A673 (cell line): ENCODE results near the gene CMIP. TPM values are rescaled to one million over a fixed set of nuclear protein-coding genes. Genes with fewer than 3 reads are reported as not detected.

Experiments
- BruUV-seq: library from RNA; stranded (reverse); fragments of 400-500 nt; replicated peaks from 2 replicates; lab custom pipeline; 2021; lab: Mats Ljungman, UMichigan
- CTCF ChIA-PET: fragments of 300-600 bp; sonication (Branson Sonifier 250); formaldehyde crosslinking; loops from one replicate; lab custom pipeline; 2022; ENCODE audit warnings: antibody characterized with exemption; lab: Charles Lee
- POLR2A ChIA-PET: fragments of 300-600 bp; sonication (Branson Sonifier 250); formaldehyde crosslinking; loops from one replicate; lab custom pipeline; 2022; ENCODE audit warnings: antibody characterized with exemption; ENCODE audit not compliant: low non-redundant PET; lab: Charles Lee
- DNase-seq: peaks from one replicate; pipeline ENCODE4 v3.0.0-alpha.2; 2015; ENCODE audit warnings: low spot score
- H3K27ac ChIP-seq: fragments of 200-600 bp; sonication (generic); 2 replicates; pipeline ENCODE4 v1.5.1; 2016; ENCODE audit warnings: mixed run types, low read depth, mild to moderate bottlenecking, mixed read lengths, antibody characterized with exemption, low read length; ENCODE audit not compliant: poor library complexity, severe bottlenecking
- H3K27me3 ChIP-seq: fragments of 200-600 bp; sonication (generic); replicated peaks from 2 replicates; pipeline ENCODE4 v1.6.1; 2017; ENCODE audit warnings: mixed run types, low read depth, mild to moderate bottlenecking, mixed read lengths, antibody characterized with exemption, low read length; ENCODE audit not compliant: insufficient read depth, poor library complexity
- H3K36me3 ChIP-seq: fragments of 200-600 bp; sonication (generic); 2 replicates; pipeline ENCODE4 v1.6.1; 2016; ENCODE audit warnings: mixed run types, mild to moderate bottlenecking, mixed read lengths, antibody characterized with exemption, low read length; ENCODE audit not compliant: insufficient read depth, poor library complexity, severe bottlenecking
- H3K4me1 ChIP-seq: fragments of 200-600 bp; sonication (generic); 2 replicates; pipeline ENCODE4 v1.6.1; 2017; ENCODE audit warnings: mixed run types, mild to moderate bottlenecking, mixed read lengths, antibody characterized with exemption, low read length; ENCODE audit not compliant: insufficient read depth, poor library complexity, severe bottlenecking
- H3K4me3 ChIP-seq: fragments of 200-600 bp; sonication (generic); 2 replicates; pipeline ENCODE4 v1.5.1; 2016; ENCODE audit warnings: low read depth, mixed run types, mild to moderate bottlenecking, mixed read lengths, low read length; ENCODE audit not compliant: poor library complexity, severe bottlenecking
- H3K9me3 ChIP-seq: fragments of 200-600 bp; sonication (generic); 2 replicates; pipeline ENCODE4 v1.6.1; 2016; ENCODE audit warnings: mixed run types, low read depth, mild to moderate bottlenecking, mixed read lengths, antibody characterized with exemption, low read length; ENCODE audit not compliant: poor library complexity, severe bottlenecking
- EZH2 ChIP-seq: fragments of 200-600 bp; sonication (generic); IDR thresholded peaks from 2 replicates; pipeline ENCODE4 v1.6.1; 2017; ENCODE audit warnings: borderline replicate concordance, low read depth, mild to moderate bottlenecking, mixed read lengths, antibody characterized with exemption, low read length; ENCODE audit not compliant: poor library complexity, severe bottlenecking
- intact Hi-C: fragments of 100-400 bp; cut with micrococcal nuclease; formaldehyde crosslinking; loops from one replicate; pipeline ENCODE4 v1.10.0; 2022; ENCODE audit not compliant: unreplicated experiment
- total RNA-seq: library from RNA; stranded (reverse); gene quantifications from 2 replicates; pipeline ENCODE4 v1.2.3, GENCODE V29; 2021
- TF ChIP-seq, protein P1 (sequence below): fragments of 300-800, 200-600 bp; sonication (generic); conservative IDR thresholded peaks from 2 replicates; pipeline ENCODE4 v1.5.1; 2017; ENCODE audit warnings: low read depth, mild to moderate bottlenecking, antibody characterized with exemption, low read length, moderate library complexity, mixed read lengths

CMIP gene
- total RNA-seq, 1 experiment from 2014 or later = 25.5 TPM

DNA sequence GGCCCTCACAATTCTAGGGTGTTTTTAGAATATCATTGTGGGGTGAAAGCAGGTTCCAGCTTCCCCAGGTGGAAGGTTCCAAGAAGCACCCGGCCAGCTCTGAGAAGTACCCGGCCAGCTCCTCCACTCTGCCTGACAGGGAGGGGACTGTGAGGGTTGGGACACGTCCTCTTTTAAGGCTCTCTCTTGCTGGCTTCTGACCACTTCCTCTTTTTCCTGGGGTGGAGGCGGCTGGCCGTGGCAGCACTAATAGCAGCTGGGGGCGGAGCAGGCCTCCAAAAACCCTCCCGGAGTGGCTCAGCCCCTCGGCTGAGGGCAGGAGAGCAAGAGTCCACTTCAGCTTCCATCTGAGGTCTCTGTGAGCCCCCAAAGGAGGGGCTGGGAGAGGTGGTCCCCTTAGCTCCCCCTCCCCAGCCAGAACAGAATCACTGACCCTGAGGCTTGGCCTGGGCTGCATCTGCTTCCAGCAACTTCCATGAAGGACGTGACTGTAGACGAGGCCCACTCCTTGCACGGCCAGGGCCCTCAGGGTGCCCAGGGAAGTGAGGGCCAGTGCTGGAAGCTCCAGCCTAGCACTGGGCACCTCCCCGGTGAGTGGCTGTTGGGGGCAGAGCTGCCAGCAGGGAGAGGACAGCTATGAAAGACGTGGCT lies 307.7 kb downstream of the CMIP start:
- CTCF ChIA-PET = no interaction called here
- TF ChIP-seq, protein P1, sequence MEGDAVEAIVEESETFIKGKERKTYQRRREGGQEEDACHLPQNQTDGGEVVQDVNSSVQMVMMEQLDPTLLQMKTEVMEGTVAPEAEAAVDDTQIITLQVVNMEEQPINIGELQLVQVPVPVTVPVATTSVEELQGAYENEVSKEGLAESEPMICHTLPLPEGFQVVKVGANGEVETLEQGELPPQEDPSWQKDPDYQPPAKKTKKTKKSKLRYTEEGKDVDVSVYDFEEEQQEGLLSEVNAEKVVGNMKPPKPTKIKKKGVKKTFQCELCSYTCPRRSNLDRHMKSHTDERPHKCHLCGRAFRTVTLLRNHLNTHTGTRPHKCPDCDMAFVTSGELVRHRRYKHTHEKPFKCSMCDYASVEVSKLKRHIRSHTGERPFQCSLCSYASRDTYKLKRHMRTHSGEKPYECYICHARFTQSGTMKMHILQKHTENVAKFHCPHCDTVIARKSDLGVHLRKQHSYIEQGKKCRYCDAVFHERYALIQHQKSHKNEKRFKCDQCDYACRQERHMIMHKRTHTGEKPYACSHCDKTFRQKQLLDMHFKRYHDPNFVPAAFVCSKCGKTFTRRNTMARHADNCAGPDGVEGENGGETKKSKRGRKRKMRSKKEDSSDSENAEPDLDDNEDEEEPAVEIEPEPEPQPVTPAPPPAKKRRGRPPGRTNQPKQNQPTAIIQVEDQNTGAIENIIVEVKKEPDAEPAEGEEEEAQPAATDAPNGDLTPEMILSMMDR = no peak
- TF ChIP-seq EZH2 = no peak
- H3K27me3 ChIP-seq = no peaks in the 10 kb centered on the region
- no peak for DNase-seq
- H3K36me3 ChIP-seq = no peaks in the 10 kb centered on the region
- no peak overlapping the region for H3K4me3 ChIP-seq
- no peaks in the 10 kb centered on the region for H3K4me1 ChIP-seq
- H3K9me3 ChIP-seq = no peaks in the 10 kb centered on the region
- H3K27ac ChIP-seq = no peak overlapping the region
- intact Hi-C loops = no loop called here
- POLR2A ChIA-PET = no interaction called here
- no TSS peak for BruUV-seq

DNA sequence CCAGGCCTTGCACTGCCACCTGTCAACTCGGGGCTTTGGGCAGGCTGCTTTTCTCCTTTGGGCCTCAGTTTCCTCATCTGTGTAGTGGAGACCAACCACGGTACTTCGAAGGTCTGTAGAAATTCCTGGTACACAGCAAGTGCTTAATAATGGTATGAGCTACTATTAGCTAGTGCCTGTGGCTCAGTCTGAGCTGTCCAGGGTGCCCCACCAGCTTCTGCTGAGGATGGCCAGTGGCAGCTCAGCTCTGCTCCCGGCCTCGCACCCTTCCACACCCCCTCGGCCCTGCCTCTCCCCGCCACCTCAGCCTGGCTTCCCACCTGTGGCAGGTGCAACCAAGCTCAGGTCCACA lies 308.2 kb downstream of the CMIP start:
- H3K27me3 ChIP-seq = no peaks in the 10 kb centered on the region
- intact Hi-C loops = no loop called here
- ChIA-PET CTCF (no interaction called here), POLR2A (no interaction called here)
- TF ChIP-seq, protein P1 = no peak
- no peak for TF ChIP-seq EZH2
- no peak overlapping the region for H3K27ac ChIP-seq
- H3K4me1 ChIP-seq = no peaks in the 10 kb centered on the region
- H3K4me3 ChIP-seq = no peak overlapping the region
- no peak for DNase-seq
- BruUV-seq = no TSS peak
- no peaks in the 10 kb centered on the region for H3K36me3 ChIP-seq
- no peaks in the 10 kb centered on the region for H3K9me3 ChIP-seq

DNA sequence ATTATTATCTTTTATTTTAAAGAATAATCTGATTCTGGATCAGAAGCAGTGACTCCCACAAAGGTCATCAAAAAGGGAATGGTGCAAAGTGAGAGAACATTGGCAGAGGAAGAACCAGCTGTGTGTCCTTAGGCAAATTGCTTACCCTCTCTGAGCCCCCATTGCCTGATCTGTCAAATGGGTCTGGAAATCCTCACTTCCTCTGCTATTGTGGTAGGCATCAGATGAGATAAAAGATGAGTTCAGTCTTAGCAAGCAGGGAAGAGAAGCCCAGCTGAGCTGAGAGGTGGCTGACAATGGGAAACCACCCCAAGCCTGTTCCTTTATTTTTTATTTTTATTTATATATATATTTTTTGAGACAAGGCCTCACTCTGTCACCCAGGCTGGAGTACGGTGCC lies 310.2 kb downstream of the CMIP start:
- no peak overlapping the region for H3K27ac ChIP-seq
- H3K4me3 ChIP-seq = no peak overlapping the region
- CTCF ChIA-PET = no interaction called here
- no peaks in the 10 kb centered on the region for H3K36me3 ChIP-seq
- H3K27me3 ChIP-seq = no peaks in the 10 kb centered on the region
- no peak for DNase-seq
- intact Hi-C loops = no loop called here
- no peaks in the 10 kb centered on the region for H3K9me3 ChIP-seq
- POLR2A ChIA-PET = no interaction called here
- BruUV-seq = no TSS peak
- no peaks in the 10 kb centered on the region for H3K4me1 ChIP-seq
- TF ChIP-seq EZH2 = no peak
- TF ChIP-seq, protein P1 = no peak
